IPS-20b (cell line): ENCODE results near the gene WDR93.
A peak's percentile ranks its signal among the peaks of the same experiment; 100 is the strongest.

Experiments
- H3K27ac ChIP-seq: one replicate; pipeline ENCODE4 v1.5.1; 2013; ENCODE audit warnings: low read length
- H3K27me3 ChIP-seq: 2 replicates; pipeline ENCODE4 v1.6.1; 2013; ENCODE audit warnings: mild to moderate bottlenecking, low read length, inconsistent platforms; ENCODE audit not compliant: insufficient read depth
- H3K36me3 ChIP-seq: 2 replicates; pipeline ENCODE4 v1.6.1; 2013; ENCODE audit warnings: low read depth, mild to moderate bottlenecking, inconsistent platforms, low read length, moderate library complexity; ENCODE audit not compliant: insufficient read depth
- H3K4me1 ChIP-seq: 2 replicates; pipeline ENCODE4 v1.6.1; 2013; ENCODE audit warnings: mild to moderate bottlenecking, control low read depth, inconsistent platforms, low read length, moderate library complexity; ENCODE audit not compliant: insufficient read depth
- H3K4me3 ChIP-seq: 2 replicates; pipeline ENCODE4 v1.5.1; 2013; ENCODE audit warnings: mild to moderate bottlenecking, low read length, inconsistent platforms
- H3K9ac ChIP-seq: 2 replicates; pipeline ENCODE4 v1.6.1; 2013; ENCODE audit warnings: low read depth, mild to moderate bottlenecking, inconsistent platforms, low read length, moderate library complexity
- H3K9me3 ChIP-seq: 2 replicates; pipeline ENCODE4 v1.6.1; 2013; ENCODE audit warnings: mild to moderate bottlenecking, low read depth, low read length, inconsistent platforms; ENCODE audit not compliant: insufficient read depth

WDR93 gene

GRCh38 chr15:89766357-89767311 lies 76.0 kb downstream of the WDR93 start:
- Histone ChIP-seq H3K36me3 (no peaks in the 10 kb centered on the region), H3K4me1 (no peaks in the 10 kb centered on the region), H3K27me3 (no peaks in the 10 kb centered on the region; the same call in 1 of the 2 replicates), H3K9ac (no peak overlapping the region), H3K9me3 (no peaks in the 10 kb centered on the region), H3K4me3 (no peak overlapping the region), H3K27ac (no peak overlapping the region)

DNA sequence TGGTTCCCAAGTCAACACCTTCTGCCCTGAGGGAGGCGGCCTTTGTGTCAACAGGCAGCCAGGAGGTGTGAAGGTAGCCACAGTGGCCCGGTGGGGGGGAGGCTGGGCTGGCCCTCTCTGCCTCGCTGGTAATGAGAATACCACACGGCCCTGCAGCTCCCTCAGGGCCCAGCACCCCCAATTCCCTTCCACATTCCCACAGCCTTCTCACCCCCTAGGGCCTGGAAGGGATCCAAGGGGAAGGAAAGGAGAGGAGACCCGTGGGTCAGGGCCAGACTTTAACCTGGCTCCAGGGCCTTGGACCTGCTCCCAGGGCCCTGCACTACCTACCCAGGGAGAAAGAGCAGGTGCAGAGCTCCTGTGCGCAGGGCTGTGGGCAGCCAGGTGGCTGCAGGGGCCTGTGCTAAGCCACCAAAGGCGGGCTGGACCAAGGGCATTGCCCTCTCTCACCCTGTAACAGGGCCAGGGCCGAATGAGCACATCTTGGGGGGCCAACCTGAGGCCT lies 76.9 kb downstream of the WDR93 start:
- Histone ChIP-seq H3K9ac (no peak overlapping the region), H3K27ac (no peak overlapping the region), H3K9me3 (no peaks in the 10 kb centered on the region), H3K36me3 (no peaks in the 10 kb centered on the region), H3K4me3 (no peak overlapping the region), H3K4me1 (no peaks in the 10 kb centered on the region), H3K27me3 (no peaks in the 10 kb centered on the region; the same call in 1 of the 2 replicates)

DNA sequence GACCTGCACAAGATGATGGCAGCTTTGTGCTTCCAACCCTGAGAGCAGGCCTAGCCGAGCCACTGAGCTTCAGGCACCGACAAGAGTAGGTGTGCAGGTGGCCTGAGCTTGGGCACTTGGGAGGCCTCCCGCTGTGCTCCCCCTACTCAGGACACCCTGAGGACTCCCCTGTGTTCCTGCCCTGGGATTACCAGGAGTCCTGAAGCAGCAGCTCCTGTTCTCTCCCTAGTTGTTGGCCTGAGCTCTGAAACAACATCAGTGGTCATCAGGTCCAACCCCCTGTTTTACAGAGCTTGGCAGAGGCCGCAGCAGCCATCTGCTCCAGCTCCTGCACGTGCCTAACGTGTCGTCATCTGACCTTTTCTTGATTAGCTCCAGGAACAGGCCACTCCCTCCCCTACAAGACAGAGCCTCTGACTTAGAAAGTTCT lies 77.5 kb downstream of the WDR93 start:
- Histone ChIP-seq H3K4me1 (no peaks in the 10 kb centered on the region), H3K27me3 (no peaks in the 10 kb centered on the region; the same call in 1 of the 2 replicates), H3K36me3 (no peaks in the 10 kb centered on the region), H3K27ac (no peak overlapping the region), H3K9ac (no peak overlapping the region), H3K9me3 (no peaks in the 10 kb centered on the region), H3K4me3 (no peak overlapping the region)

DNA sequence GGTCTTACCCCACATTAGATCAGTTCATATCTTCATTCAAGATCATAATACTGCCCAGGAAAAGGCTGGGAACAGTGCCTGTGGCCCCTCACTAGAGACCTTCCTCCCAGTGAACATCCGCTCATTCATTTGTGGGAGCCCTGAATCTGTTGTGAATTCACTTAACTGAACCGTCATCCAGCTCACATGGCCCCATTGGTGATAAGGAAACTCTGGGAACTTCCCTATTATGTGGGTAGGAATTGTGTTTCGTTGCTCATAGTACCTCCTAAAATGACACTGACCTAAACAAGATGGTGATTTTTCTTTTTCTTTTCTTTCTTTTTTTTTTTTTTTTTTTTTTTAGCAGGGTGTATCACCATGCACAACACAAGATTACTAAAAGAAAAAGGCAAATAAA lies 78.8 kb downstream of the WDR93 start:
- no peaks in the 10 kb centered on the region for H3K36me3 ChIP-seq
- H3K4me1 ChIP-seq = no peaks in the 10 kb centered on the region
- no peak overlapping the region for H3K27ac ChIP-seq
- peaks cover 4% of the 10 kb centered on the region; the same call in 1 of the 2 replicates for H3K27me3 ChIP-seq
- no peaks in the 10 kb centered on the region for H3K9me3 ChIP-seq
- H3K4me3 ChIP-seq = no peak overlapping the region
- H3K9ac ChIP-seq = no peak overlapping the region

GRCh38 chr15:89770041-89770440 lies 79.4 kb downstream of the WDR93 start:
- no peak overlapping the region for H3K27ac ChIP-seq
- H3K9me3 ChIP-seq = no peaks in the 10 kb centered on the region
- H3K36me3 ChIP-seq = no peaks in the 10 kb centered on the region
- H3K4me1 ChIP-seq = no peaks in the 10 kb centered on the region
- H3K4me3 ChIP-seq = no peak overlapping the region
- no peak overlapping the region for H3K9ac ChIP-seq
- peaks cover 7% of the 10 kb centered on the region for H3K27me3 ChIP-seq

GRCh38 chr15:89772932-89773583 lies 82.4 kb downstream of the WDR93 start:
- H3K9ac ChIP-seq = no peak overlapping the region
- H3K27ac ChIP-seq = no peak overlapping the region

DNA sequence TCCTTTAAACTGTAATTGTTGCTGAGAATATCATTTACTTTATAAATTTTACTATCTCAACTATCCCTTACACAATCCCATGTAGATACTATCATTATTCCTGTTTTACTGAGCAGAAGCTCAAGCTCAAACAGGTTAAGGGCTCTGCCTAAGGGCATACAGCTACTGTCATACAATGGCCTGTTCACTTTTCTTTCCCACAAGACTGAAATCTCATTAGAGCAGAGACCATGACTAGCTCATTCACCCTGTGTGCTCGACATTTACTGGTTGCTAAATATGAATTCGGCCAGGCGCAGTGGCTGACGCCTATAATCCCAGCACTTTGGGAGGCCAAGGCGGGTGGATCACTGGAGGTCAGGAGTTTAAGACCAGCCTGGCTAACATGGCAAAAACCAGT lies 83.9 kb downstream of the WDR93 start:
- no peak overlapping the region for H3K27ac ChIP-seq
- H3K9me3 ChIP-seq = no peaks in the 10 kb centered on the region

More at GRCh38 chr15:89772932-89773583, 82.4 kb downstream of the WDR93 start:
- Histone ChIP-seq H3K9me3 (no peaks in the 10 kb centered on the region), H3K27me3 (peaks cover 35% of the 10 kb centered on the region), H3K36me3 (no peaks in the 10 kb centered on the region), H3K4me3 (no peak overlapping the region), H3K4me1 (no peaks in the 10 kb centered on the region)

DNA sequence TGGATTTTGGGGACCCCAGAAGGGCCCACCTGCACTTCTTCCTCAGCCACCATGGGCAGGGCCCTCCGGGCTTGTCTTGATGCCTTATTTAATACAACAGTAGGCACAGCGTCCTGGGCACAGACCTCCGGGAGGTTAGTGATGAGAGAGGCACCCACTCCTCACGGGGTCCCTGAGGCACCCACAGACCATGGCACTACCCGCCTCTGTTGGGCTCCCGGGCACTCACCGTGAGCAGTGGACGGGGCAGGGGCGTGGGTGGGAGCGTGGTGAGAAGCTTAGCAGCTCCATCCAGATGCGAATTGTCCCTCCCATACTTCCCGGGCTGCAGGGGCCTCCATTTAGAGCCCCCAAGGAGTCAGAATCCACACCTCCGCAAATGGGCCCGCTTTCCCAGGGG lies 85.2 kb downstream of the WDR93 start:
- Histone ChIP-seq H3K27me3 (peaks cover 56% of the 10 kb centered on the region), H3K4me3 (peak overlapping the region; percentile 57; the same call in 1 of the 2 replicates), H3K9me3 (no peaks in the 10 kb centered on the region), H3K36me3 (no peaks in the 10 kb centered on the region), H3K4me1 (no peaks in the 10 kb centered on the region), H3K9ac (no peak overlapping the region), H3K27ac (no peak overlapping the region)

More for the DNA sequence above, 83.9 kb downstream of the WDR93 start:
- Histone ChIP-seq H3K27me3 (peaks cover 49% of the 10 kb centered on the region), H3K4me1 (no peaks in the 10 kb centered on the region), H3K36me3 (no peaks in the 10 kb centered on the region), H3K4me3 (no peak overlapping the region), H3K9ac (no peak overlapping the region)

DNA sequence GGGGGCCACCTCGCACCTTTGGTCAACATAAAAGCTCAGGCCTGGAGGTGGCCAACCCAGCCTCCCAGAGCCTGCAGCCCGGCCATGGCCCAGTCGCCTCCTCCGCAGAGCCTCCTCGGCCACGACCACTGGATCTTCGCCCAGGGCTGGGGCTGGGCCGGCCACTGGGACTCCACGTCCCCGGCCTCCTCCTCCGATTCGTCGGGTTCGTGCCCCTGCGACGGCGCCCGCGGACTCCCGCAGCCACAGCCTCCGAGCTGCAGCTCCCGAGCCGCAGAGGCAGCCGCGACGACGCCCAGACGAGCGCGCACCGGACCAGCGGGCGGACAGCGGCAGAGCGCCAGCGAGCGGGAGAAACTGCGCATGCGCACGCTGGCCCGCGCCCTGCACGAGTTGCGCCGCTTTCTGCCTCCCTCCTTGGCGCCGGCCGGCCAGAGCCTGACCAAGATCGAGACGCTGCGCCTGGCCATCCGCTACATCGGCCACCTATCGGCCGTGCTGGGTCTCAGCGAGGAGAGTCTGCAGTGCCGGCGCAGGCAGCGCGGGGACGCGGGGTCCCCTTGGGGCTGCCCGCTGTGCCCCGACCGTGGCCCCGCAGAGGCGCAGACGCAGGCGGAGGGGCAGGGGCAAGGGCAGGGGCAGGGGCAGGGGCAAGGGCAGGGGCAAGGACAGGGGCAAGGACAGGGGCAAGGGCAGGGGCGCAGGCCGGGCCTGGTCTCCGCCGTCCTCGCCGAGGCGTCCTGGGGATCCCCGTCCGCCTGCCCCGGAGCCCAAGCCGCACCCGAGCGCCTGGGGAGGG lies 85.9 kb downstream of the WDR93 start, which contains the start of gene MESP2:
MESP2 (plus strand) TSS at position 59 of the 799 bp plus-strand sequence; CDS start at position 85, 26 bp downstream.
- H3K27me3 ChIP-seq = peaks cover 56% of the 10 kb centered on the region
- H3K9ac ChIP-seq = no peak within 1 kb of the TSS
- H3K27ac ChIP-seq = no peak within 1 kb of the TSS
- no peaks in the 10 kb centered on the region for H3K4me1 ChIP-seq
- H3K4me3 ChIP-seq = peak within 1 kb of the TSS; percentile 57; the same call in 1 of the 2 replicates
- no peaks in the 10 kb centered on the region for H3K9me3 ChIP-seq
- no peaks in the 10 kb centered on the region for H3K36me3 ChIP-seq

DNA sequence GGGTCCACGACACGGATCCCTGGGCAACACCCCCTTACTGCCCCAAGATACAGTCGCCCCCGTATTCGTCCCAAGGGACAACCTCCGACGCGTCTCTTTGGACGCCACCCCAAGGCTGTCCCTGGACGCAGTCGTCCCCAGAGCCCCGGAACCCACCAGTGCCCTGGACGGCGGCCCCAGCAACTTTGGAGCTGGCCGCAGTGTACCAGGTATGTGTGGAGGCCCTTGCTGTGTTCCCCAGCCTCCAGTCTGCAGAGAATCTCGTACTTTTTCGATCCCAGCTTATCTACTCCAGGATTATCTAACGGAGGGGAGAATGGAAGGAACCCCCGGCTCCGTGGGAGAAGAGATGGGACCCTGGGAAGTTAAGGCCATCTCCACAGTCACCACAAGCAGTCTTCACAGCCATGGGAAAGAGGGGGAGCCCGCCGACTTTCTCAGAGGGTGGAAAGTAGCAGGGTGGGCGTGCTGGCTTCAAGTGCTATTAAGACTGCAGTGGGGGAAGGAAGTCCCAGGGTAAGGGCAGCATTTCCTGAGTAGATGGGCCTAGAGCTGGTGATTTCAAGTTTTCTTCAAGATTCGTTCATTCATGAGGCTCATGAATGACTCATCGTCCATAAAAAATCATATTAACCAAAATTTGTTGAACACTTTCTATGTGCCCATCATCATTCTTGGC lies 86.6 kb downstream of the WDR93 start:
- Histone ChIP-seq H3K27me3 (peaks cover 56% of the 10 kb centered on the region), H3K4me3 (peak overlapping the region; percentile 57; the same call in 1 of the 2 replicates), H3K9me3 (no peaks in the 10 kb centered on the region), H3K36me3 (no peaks in the 10 kb centered on the region), H3K9ac (no peak overlapping the region), H3K27ac (no peak overlapping the region), H3K4me1 (peaks cover 3% of the 10 kb centered on the region; the same call in 1 of the 2 replicates)
